Pancreas (tissue), 10 donors: ENCODE data around the gene CTNNA2. TPM values are rescaled to one million over a fixed set of nuclear protein-coding genes. Genes with fewer than 3 reads are reported as not detected.

Experiments used
- ATAC-seq, 4 donors: fragments of 200-7000 bp; cut with Tn5 transposase; one replicate each; pipeline versions ENCODE4 v1.8.0 to v1.9.1; 2020; ENCODE audit warnings: mild to moderate bottlenecking in 4 of 4, moderate library complexity in 4 of 4
- DNase-seq, 6 donors: peaks; one replicate each; pipeline ENCODE4 v3.0.0-alpha.2; 2020
- FAIRE-seq: peaks from 2 replicates; lab custom pipeline; 2012; peaks lifted over from hg19 to GRCh38; lab: Jason Lieb, UNC
- H3K27ac ChIP-seq, 4 donors: fragments of 200-600 bp; sonication (generic); 1 replicate in 3 of 4; 2 replicates in 1 of 4; pipeline versions ENCODE4 v1.5.0 to v1.8.0; 2020
- H3K27me3 ChIP-seq, 4 donors: fragments of 200-600 bp; one replicate each; pipeline ENCODE4 v1.8.0; 2021
- H3K36me3 ChIP-seq, 3 donors: fragments of 200-600 bp; sonication (generic) in 1 of 3; one replicate each; pipeline versions ENCODE4 v1.5.0 to v1.8.0; 2020 to 2021
- H3K4me1 ChIP-seq, 3 donors: fragments of 200-600 bp; one replicate each; pipeline ENCODE4 v1.8.0; 2021
- H3K4me3 ChIP-seq, 4 donors: fragments of 200-600 bp; sonication (generic) in 2 of 4; one replicate each; pipeline versions ENCODE4 v1.5.0 to v1.8.0; 2020 to 2021
- H3K9me3 ChIP-seq, 4 donors: fragments of 200-600 bp; one replicate each; pipeline ENCODE4 v1.8.0; 2021
- WGBS, 2 donors: extraction: QIAGEN DNeasy Blood & Tissue Kit; methylation state at CpG; one replicate each; pipeline ENCODE4 v1.1.7; 2013; 5-methylcytosine and 5-hydroxymethylcytosine counted together
- intact Hi-C, 3 donors: fragments of 100-400 bp; cut with DNase I; formaldehyde crosslinking; loops; one replicate each; pipeline versions ENCODE4 v1.11.1 to v1.14.2; 2022
- polyA plus RNA-seq, 2 donors: library from polyadenylated mRNA; stranded (reverse); fragments of 200-250 nt; gene quantifications; one replicate each; pipeline ENCODE4 v1.2.3, GENCODE V29; 2013
- total RNA-seq, 6 donors: library from RNA; stranded (reverse); fragmentation: NEBNext Ultra II Directional in 4 of 6; extraction: Animal tissue kit (Norgen Biotek cat#: 25700) in 4 of 6; gene quantifications; one replicate each; pipeline versions ENCODE4 v1.2.1 to v1.2.4, GENCODE V29; 2021 to 2023
- TF ChIP-seq, protein P1 (sequence below), 4 donors: fragments of 200-600 bp; sonication (generic) in 3 of 4; IDR thresholded peaks; one replicate each; pipeline versions ENCODE4 v1.5.0 to v1.8.0; 2021; ENCODE audit warnings: antibody characterized with exemption in 4 of 4
- donor health status: healthy with polysubstance abuse.
- donor health status: DM: no; HTN: no; CAD: no; lungs with moderate emphysema.
- donor health status: DM: no; HTN: no; CAD: no.
- donor health status: control.
- donor health status: control.
- donor health status: Bipolar disorder and iron deficiency.
- donor health status: DM: yes; HTN: yes; CAD: no.
- donor health status: DM: no; HTN: no; CAD: no.
- donor health status: DM: no; HTN: no; CAD: no.
- donor health status: DM: yes; HTN: yes; CAD: no.

Gene CTNNA2
- total and polyA plus RNA-seq, 8 donors = 0.25 to 12.1 (median 2.1) TPM

DNA sequence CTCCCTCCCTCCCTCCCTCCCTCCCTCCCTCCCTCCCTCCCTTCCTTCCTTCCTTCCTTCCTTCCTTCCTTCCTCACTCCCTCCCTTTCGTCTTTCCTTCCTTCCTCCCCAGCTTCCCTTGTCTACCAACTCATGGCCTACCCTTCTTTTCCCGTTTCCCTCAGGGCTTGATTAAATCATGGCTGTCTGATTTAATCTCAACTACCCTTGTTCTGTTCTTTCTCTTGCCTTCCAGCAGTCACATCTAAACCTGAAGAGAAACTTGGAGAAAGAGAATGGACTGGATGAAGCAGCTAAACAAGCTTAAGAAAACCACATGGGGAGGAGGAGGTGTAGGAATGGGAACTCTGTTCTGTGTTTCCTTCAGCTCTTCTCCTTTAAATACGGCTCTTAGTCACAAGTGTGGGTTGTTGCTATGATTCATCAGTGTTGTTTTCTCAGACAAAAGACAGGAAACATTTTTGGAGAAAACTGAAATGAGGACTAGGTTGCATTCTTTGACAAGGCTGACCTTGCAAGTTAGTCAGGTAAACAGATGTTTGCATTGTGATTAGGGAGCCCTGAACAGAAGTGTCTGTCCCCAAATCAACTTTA lies 613.8 kb downstream of the CTNNA2 start:
- no peaks in the 10 kb centered on the region for H3K9me3 ChIP-seq
- H3K4me1 ChIP-seq = no peaks in the 10 kb centered on the region
- H3K27ac ChIP-seq = no peak overlapping the region
- 51 to 58% methylated on average over 3 of the region's 3 CpGs for WGBS, 2 donors
- H3K36me3 ChIP-seq = no peaks in the 10 kb centered on the region
- H3K27me3 ChIP-seq = no peaks in the 10 kb centered on the region
- ATAC-seq = no peak
- intact Hi-C loops = no loop called here
- no peak for DNase-seq
- TF ChIP-seq, protein P1, sequence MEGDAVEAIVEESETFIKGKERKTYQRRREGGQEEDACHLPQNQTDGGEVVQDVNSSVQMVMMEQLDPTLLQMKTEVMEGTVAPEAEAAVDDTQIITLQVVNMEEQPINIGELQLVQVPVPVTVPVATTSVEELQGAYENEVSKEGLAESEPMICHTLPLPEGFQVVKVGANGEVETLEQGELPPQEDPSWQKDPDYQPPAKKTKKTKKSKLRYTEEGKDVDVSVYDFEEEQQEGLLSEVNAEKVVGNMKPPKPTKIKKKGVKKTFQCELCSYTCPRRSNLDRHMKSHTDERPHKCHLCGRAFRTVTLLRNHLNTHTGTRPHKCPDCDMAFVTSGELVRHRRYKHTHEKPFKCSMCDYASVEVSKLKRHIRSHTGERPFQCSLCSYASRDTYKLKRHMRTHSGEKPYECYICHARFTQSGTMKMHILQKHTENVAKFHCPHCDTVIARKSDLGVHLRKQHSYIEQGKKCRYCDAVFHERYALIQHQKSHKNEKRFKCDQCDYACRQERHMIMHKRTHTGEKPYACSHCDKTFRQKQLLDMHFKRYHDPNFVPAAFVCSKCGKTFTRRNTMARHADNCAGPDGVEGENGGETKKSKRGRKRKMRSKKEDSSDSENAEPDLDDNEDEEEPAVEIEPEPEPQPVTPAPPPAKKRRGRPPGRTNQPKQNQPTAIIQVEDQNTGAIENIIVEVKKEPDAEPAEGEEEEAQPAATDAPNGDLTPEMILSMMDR (IDR thresholded peaks at IDR 0.05) = no peak
- H3K4me3 ChIP-seq = no peak overlapping the region
- FAIRE-seq = no peak

DNA sequence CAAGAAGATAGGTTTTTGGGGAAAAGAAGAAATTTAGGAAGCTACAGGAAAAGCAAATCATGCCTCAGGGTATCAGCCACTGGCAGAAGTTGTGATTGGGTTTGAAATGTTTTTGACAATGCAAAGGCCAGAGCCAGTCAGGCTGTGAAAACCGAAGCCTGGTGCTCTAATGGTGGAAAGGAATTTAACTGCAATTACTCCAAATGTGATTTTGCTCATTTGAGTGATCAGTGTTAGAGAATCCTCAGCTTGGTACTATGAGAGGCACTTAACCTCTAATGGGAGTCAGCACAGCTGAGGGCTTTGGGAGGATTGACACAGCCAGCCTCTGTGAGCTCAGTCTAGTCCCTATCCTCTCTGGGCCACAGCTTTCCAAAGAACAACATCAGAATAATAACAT lies 615.2 kb downstream of the CTNNA2 start:
- Histone ChIP-seq H3K4me1 (no peaks in the 10 kb centered on the region), H3K36me3 (no peaks in the 10 kb centered on the region), H3K27me3 (no peaks in the 10 kb centered on the region), H3K4me3 (no peak overlapping the region), H3K9me3 (no peaks in the 10 kb centered on the region), H3K27ac (no peak overlapping the region)
- no peak for ATAC-seq
- TF ChIP-seq, protein P1 (IDR thresholded peaks at IDR 0.05) = no peak
- intact Hi-C loops = no loop called here
- no peak for FAIRE-seq
- DNase-seq = no peak
- WGBS, 2 donors = 21 to 31% methylated on average over 1 of the region's 1 CpG

DNA sequence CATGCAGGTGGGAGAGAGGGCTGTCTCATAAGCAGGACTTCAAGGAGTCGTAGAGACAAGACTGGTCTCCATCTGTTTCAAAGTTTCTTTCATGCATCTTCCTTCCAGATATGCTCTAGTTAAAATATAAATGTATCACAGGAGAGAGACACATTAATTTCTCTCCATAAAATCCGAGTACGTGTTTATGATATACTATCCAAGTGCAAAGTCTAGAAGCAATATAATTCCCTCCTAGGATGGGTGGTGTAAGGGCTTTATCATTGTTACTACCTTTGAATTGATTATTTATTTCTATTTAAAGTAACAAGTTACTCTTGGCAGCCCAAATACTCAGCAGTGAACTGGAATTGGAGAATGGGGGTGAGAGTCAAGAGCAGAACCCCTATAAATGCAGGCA lies 619.4 kb downstream of the CTNNA2 start:
- intact Hi-C loops = no loop called here
- H3K36me3 ChIP-seq = no peaks in the 10 kb centered on the region
- no peak overlapping the region for H3K27ac ChIP-seq
- no peaks in the 10 kb centered on the region for H3K4me1 ChIP-seq
- DNase-seq = no peak
- no peaks in the 10 kb centered on the region for H3K27me3 ChIP-seq
- H3K9me3 ChIP-seq = no peaks in the 10 kb centered on the region
- WGBS, 2 donors = 52 to 68% methylated on average over 3 of the region's 3 CpGs
- TF ChIP-seq, protein P1 (IDR thresholded peaks at IDR 0.05) = no peak
- H3K4me3 ChIP-seq = no peak overlapping the region
- ATAC-seq = no peak
- FAIRE-seq = no peak

DNA sequence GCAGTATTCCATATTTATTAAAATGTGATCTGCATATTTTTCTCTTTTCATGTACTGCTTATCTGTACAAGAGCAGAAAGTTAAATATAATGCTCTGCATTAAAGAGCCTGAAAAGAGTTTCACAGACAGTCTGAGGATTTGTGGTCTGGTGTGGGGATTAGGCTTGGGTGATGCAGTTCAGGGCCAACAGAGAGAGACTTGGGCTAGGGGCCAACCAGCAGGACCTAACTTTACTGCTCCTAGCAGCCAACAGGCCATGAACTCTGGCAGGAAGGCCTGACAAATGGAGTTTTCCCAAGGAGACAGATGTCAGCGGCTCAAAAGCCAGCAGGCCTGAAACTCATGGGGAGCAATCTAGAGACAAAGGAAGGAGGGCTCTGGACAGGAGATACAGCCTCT lies 622.1 kb downstream of the CTNNA2 start:
- Histone ChIP-seq H3K4me3 (no peak overlapping the region), H3K27ac (no peak overlapping the region), H3K9me3 (no peaks in the 10 kb centered on the region), H3K36me3 (no peaks in the 10 kb centered on the region), H3K4me1 (no peaks in the 10 kb centered on the region), H3K27me3 (no peaks in the 10 kb centered on the region)
- no peak for DNase-seq
- 79 to 90% methylated on average over 1 of the region's 1 CpG for WGBS, 2 donors
- no peak for FAIRE-seq
- TF ChIP-seq, protein P1 (IDR thresholded peaks at IDR 0.05) = no peak
- intact Hi-C loops = no loop called here
- ATAC-seq = no peak

DNA sequence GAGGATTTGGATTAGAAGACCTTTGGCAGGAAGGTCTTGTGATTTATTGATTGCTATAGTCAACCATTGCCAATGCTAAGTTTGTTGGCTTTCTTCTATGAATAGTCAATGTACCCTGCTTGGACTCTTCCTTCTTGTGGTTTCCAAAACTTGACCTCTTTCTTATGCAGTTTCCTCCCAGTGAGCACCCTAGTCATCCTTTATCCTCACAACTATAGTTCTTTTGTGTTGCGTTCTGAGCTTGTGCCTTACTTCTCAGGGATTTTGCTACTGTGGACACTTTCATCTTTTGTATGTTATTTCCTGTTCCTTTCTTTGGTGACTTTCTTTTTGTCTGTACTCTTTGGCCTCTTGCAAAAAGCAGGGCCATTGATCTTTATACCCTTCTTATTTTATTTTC lies 623.5 kb downstream of the CTNNA2 start:
- DNase-seq (no peak), ATAC-seq (no peak), FAIRE-seq (no peak)
- no peaks in the 10 kb centered on the region for H3K36me3 ChIP-seq
- no peaks in the 10 kb centered on the region for H3K27me3 ChIP-seq
- H3K4me3 ChIP-seq = no peak overlapping the region
- H3K4me1 ChIP-seq = no peaks in the 10 kb centered on the region
- 95 to 97% methylated on average over 1 of the region's 1 CpG for WGBS, 2 donors
- no peaks in the 10 kb centered on the region for H3K9me3 ChIP-seq
- TF ChIP-seq, protein P1 (IDR thresholded peaks at IDR 0.05) = no peak
- intact Hi-C loops = no loop called here
- no peak overlapping the region for H3K27ac ChIP-seq
